Dedifferentiated amniotic fluid mesenchymal stem cell (primary cell): ENCODE results near the gene GNA14.
"Not testable (repeated sequence)": the region's sequence is repeated elsewhere in the genome, so short reads cannot be mapped to it uniquely, and the experiment has no call there.

Experiments
- DNase-seq: peaks from one replicate; pipeline ENCODE4 v3.0.0-alpha.2; 2016; ENCODE audit errors: extremely low spot score

Gene GNA14

DNA sequence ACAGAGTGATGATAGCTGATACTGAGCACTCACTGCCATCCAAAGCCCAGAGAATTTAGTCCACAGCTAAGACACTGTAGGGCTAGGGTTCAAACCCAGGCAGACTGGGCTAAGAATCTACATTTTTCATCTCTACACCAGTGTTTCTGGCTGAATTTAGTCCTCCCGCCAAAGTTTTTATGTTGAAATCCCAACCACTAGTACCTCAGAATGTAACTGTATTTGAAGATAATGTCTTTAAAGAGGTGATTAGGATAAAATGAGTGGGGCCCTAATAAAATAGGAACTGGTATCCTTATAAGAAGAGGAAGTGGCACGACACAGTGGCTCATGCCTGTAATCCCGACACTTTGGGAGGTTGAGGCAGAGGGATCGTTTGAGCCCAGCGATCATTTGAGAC, 4.3 kb downstream of the GNA14 start:
- DNase-seq, result no peak

DNA sequence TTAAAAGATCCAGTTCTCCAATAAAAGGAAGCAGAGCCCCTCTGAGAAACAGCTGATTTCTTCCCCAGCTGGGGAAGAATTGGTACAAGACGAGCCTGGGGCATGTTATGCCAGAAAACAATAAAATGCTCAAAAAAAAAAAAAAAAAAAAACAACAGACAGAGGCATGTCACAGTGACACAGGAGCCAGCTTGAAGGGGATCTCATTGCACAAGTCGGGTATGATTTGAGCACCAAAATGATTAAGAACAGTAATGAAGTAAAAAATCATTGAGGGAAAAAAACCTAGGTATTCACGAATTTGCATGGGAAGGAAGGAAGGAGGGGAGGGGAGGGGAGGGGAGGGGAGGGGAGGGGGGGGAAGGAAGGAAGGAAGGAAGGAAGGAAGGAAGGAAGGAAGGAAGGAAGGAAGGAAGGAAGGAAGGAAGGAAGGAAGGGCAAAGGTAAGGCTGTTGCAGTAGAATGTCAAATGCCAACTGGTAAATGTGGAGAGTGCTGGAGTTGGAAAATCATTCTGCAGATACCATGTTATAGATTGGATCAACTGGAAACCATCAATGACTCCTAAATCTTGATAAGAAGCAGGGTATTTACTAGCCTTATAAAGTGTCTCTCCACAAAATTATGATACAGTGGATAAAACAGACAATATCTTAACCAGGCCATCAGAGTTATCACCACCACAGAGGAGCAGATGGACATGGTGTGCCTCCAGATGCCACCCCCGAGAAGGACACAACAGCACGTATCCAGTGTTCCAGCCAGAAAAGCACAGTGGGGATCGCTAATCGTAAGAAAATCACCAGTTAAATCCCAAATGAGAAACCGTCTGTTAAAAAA, 7.2 kb downstream of the GNA14 start:
- no peak for DNase-seq

- DNase-seq, result no peak
Measured at GRCh38 chr9:77632652-77633051, 15.5 kb downstream of the GNA14 start.

GRCh38 chr9:77628864-77629263, 19.3 kb downstream of the GNA14 start:
- DNase-seq, result not testable (repeated sequence)

- DNase-seq, result no peak
Measured at GRCh38 chr9:77616191-77616590, 31.9 kb downstream of the GNA14 start.

DNA sequence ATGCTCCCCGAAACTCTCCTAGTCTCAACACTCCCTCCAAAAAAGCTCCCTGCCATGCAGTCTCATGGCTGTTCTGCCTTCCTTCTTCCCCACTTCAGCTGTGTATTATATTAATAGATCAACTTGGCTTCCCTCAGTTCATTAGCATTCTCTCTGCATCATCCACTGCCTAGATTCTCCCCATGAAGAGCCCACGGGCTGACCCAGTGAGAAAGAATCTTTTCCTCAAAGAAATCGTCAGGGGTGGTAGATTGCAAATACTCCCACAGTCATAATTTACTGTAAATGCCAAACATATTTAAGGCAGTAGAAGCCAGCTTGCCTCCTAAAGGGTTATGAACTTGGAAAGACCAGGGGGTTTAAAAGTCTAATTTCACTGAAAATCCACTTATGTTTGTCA, 33.5 kb downstream of the GNA14 start:
- DNase-seq, result no peak

DNA sequence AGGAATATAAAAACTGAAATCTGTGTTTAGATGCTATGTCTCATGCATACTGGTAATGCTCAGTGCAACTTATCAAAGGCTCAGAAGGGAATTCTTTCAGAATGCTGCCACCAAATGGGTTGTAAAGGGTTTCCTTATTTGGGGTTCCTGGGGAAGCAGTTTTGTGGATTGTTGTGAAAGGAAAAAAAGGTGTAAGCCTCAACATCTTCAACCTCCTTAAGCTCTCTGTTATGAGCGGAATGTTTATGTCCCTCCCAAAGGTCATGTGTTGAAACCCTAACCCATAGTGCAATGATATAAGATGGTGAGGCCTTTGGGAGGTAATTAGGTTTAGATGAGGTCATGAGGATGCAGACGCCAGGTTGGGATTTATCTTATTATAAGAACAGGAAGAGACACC, 41.6 kb downstream of the GNA14 start:
- no peak for DNase-seq

- DNase-seq, result no peak
Measured at GRCh38 chr9:77605449-77606220, 42.5 kb downstream of the GNA14 start.

DNA sequence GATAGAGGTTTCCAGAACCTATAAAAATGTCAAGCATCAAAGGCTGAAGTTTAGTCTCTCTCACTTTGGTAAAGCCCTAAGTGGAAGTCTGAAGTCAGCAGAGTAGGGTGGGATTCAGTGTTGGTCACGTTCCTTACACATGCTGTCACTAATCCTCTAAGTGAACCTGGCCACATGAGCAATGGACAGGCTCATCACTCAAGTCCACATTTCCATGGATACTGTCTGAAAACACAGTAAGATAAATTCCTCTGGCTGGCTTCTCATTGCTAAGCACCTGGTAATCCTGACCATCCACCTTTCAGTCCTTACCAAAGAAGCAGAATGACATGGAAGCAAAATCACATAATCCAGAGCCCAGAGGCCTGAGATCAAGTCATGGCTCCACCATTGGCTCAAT, 43.8 kb downstream of the GNA14 start:
- DNase-seq, result no peak

- DNase-seq, result no peak
Measured at GRCh38 chr9:77602852-77603251, 45.3 kb downstream of the GNA14 start.

DNA sequence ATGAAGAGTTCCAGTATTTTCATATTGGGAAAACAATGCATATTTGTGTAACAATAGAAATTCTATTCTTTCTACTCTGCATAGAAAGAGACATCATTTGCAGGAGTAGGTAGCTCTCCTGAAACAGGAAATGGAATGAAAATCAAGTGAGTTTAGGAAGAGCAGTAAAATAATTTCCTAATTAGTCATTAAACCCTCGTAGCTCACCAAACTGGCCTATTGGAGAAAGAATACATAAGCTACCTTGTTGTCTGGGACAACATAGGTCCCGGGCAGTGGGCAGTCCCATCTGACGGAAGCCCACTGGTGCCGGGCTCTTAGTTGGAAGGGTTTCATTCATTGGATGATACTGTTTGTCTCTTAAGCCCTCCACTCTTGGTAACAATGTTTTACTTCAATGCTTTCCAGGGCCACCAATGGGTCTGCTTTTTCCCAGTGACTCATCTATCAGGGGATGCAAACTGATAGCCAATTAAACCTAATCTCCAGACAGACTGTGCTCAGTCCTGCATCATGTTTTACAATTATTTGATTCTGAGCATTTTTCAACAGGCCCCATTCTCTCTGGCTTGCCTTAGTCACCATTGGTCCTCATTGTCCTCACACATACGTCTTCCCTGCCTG, 46.5 kb downstream of the GNA14 start:
- no peak for DNase-seq

DNA sequence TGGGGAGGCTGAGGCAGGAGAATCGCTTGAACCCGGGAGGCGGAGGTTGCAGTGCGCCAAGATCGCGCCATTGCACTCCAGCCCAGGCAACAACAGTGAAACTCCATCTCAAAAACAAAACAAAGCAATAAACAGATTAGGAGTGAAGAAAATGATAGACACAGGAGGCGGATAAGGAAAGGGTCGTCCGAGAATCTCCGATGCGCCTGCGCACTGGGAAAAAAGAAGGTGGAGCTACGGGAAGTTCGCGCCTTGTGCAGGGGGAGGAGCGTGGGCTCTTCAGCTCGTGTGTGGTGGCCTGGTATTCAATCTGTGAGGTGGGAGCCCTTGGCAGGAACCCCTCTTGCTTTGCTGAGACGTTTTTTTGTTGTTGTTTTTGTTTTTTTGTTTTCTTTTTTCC, 47.3 kb downstream of the GNA14 start:
- DNase-seq, result no peak

GRCh38 chr9:77599492-77599891, 48.6 kb downstream of the GNA14 start:
- no peak for DNase-seq

- no peak for DNase-seq
Measured at GRCh38 chr9:77598991-77599390, 49.1 kb downstream of the GNA14 start.

- peak; percentile 17 for DNase-seq
Measured at GRCh38 chr9:77598524-77598923, 49.6 kb downstream of the GNA14 start.

DNA sequence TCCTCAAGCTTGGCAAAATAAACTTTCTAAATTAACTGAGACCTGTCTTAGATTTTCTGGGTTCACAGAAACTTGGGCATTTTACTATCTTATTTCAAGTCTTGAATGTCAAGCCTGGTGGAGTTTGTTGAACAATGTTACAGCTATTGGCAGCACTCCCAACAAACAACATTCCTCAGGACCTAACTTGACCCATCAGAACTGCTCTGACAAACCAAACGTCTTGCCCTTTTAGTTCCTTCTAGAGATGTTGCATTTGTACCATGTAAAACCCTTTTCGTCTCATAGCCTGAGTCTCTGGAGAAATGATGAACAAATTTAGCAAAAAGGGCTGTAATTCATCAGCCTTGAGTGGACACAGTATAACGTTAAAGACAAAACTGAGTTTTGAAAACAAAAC, 51.1 kb downstream of the GNA14 start:
- DNase-seq, result no peak

DNA sequence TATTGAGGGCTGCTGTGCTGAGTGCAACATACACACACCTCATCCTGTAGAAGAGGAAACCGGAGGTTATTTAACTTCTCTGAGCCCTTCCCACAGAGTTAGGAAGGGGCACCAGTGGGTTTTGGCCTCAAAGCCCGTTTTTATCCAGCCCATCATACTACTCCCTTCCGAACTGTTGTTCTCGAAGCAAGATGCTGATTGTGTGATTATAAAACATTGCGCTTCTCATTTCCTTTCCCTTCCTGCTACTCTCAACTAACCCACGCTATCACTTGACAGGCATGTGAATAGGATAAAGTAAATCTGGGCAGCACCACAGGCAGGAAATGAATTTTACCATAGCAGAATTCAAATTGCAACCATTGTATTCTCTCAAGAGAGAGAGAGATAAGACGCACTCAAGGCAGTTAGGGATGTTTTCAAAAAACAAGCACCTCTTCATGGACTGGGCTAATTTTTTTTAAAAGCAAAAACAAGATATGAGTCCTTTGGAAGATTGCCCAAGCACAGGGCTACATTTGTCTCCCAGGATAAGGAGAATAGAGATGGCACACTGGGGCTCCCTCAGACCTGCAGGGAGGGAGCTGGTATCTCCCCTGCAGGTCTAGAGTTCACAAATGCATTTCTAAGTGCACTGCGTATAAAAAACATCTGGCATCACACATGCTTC, 52.6 kb downstream of the GNA14 start:
- no peak for DNase-seq

DNA sequence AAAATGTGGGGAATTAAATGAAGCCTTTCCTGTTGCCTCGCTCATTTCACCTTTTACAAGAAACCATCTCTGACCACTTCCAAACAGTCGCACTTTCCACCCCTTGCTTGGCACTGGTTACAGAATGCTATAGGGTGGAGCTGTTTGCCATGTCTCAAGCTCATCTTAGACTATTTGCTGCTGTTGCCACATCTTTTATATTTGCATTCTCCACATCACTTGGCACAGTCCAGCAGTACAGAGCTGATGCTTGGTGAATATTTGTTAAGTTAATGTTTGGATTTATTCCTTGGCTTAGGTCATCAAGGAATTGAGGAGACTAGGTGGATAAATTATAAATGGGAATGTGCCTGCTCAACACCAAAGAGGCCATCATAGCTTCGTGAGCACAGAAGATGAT, 53.2 kb downstream of the GNA14 start:
- no peak for DNase-seq

GRCh38 chr9:77593528-77593927, 54.6 kb downstream of the GNA14 start:
- DNase-seq, result no peak

DNA sequence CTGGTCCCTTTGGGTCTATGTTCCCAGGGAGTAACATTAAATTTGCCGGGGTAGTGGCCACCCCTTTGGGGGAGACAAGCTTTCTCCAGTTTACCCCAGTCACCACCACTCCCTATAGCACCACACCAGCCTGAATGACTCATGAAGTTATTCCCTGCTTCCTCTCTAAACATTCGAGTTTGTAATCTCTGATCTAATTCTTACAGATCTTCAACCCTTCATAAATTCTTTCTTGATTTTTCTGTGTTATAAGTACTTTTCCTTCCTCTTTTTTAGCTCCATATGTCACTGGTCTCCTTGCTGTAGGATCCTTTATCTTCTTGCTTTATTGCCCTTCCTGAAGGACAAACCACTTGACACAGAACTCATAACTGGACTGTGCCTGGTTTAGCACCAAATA, 55.6 kb downstream of the GNA14 start:
- no peak for DNase-seq

GRCh38 chr9:77589046-77589795, 58.9 kb downstream of the GNA14 start:
- no peak for DNase-seq
